Body of pancreas (tissue), 4 donors: ENCODE results near the gene P3H2.

ENCODE experiments used
- POLR2A ChIP-seq, 3 donors: fragments of 450-650 bp; IDR thresholded peaks; one replicate each; pipeline ENCODE4 v1.6.1; 2016; ENCODE audit warnings: antibody characterized with exemption in 3 of 3, mild to moderate bottlenecking in 2 of 3
- TF ChIP-seq, protein P1 (sequence below), 7 experiments: fragments of 450-650 bp in 4 of 7; fragments of 200-600 bp in 3 of 7; sonication (generic) in 3 of 7; IDR thresholded peaks; one replicate each; pipeline ENCODE4 v1.5.1; 2016 to 2019; ENCODE audit warnings: antibody characterized with exemption in 7 of 7

GRCh38 chr3:190109441-190109840 lies 11.3 kb downstream of the P3H2 start:
- TF ChIP-seq, protein P1, sequence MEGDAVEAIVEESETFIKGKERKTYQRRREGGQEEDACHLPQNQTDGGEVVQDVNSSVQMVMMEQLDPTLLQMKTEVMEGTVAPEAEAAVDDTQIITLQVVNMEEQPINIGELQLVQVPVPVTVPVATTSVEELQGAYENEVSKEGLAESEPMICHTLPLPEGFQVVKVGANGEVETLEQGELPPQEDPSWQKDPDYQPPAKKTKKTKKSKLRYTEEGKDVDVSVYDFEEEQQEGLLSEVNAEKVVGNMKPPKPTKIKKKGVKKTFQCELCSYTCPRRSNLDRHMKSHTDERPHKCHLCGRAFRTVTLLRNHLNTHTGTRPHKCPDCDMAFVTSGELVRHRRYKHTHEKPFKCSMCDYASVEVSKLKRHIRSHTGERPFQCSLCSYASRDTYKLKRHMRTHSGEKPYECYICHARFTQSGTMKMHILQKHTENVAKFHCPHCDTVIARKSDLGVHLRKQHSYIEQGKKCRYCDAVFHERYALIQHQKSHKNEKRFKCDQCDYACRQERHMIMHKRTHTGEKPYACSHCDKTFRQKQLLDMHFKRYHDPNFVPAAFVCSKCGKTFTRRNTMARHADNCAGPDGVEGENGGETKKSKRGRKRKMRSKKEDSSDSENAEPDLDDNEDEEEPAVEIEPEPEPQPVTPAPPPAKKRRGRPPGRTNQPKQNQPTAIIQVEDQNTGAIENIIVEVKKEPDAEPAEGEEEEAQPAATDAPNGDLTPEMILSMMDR (IDR thresholded peaks at IDR 0.05), result no peak
- TF ChIP-seq POLR2A (IDR thresholded peaks at IDR 0.05), result no peak
